Lower lobe of right lung (tissue), 2 donors: ENCODE measurements around the gene DPP9. TPM values are rescaled to one million over a fixed set of nuclear protein-coding genes. Genes with fewer than 3 reads are reported as not detected.

Experiments
- ATAC-seq, 2 donors: fragments of 200-7000 bp; cut with Tn5 transposase; one replicate each; pipeline ENCODE4 v1.9.1; 2020 to 2022; ENCODE audit warnings: mild to moderate bottlenecking in 2 of 2, moderate library complexity in 2 of 2
- DNase-seq: peaks from one replicate; pipeline ENCODE4 v3.0.0-alpha.2; 2020
- H3K27ac ChIP-seq: fragments of 200-600 bp; one replicate; pipeline ENCODE4 v1.8.0; 2022
- H3K27me3 ChIP-seq: fragments of 200-600 bp; one replicate; pipeline ENCODE4 v1.8.0; 2022; ENCODE audit warnings: low read depth
- H3K36me3 ChIP-seq: fragments of 200-600 bp; one replicate; pipeline ENCODE4 v1.8.0; 2022; ENCODE audit warnings: mild to moderate bottlenecking
- H3K4me1 ChIP-seq: fragments of 200-600 bp; one replicate; pipeline ENCODE4 v1.8.0; 2022
- H3K4me3 ChIP-seq: fragments of 200-600 bp; one replicate; pipeline ENCODE4 v1.8.0; 2022; ENCODE audit warnings: mild to moderate bottlenecking
- H3K9me3 ChIP-seq: fragments of 200-600 bp; one replicate; pipeline ENCODE4 v1.8.0; 2022
- CTCF ChIP-seq: fragments of 200-600 bp; IDR thresholded peaks from one replicate; pipeline ENCODE4 v1.8.0; 2022; ENCODE audit warnings: antibody characterized with exemption, mild to moderate bottlenecking
- intact Hi-C: fragments of 100-400 bp; cut with DNase I; formaldehyde crosslinking; loops from one replicate; pipeline ENCODE4 v1.11.0; 2022
- total RNA-seq: library from RNA; stranded (reverse); fragmentation: NEBNext Ultra II Directional; extraction: Animal tissue kit (Norgen Biotek cat#: 25700); gene quantifications from one replicate; pipeline ENCODE4 v1.2.1, GENCODE V29; 2021
- donor health status: DM: no; HTN: yes; CAD: no; lungs with severe emphysema.

Gene DPP9
- total RNA-seq, 1 donor from 2014 or later: 79.6 TPM

GRCh38 chr19:4694211-4694987, 29.2 kb downstream of the DPP9 start:
- Histone ChIP-seq H3K4me3 (no peak overlapping the region), H3K9me3 (no peaks in the 10 kb centered on the region), H3K27me3 (no peaks in the 10 kb centered on the region), H3K4me1 (peaks cover 7% of the 10 kb centered on the region), H3K27ac (no peak overlapping the region), H3K36me3 (peaks cover 94% of the 10 kb centered on the region)
- no peak for TF ChIP-seq CTCF
- intact Hi-C loops: no loop called here
- no peak for ATAC-seq
- no peak for DNase-seq

- Histone ChIP-seq H3K4me1 (peaks cover 7% of the 10 kb centered on the region), H3K9me3 (no peaks in the 10 kb centered on the region), H3K4me3 (no peak overlapping the region), H3K36me3 (peaks cover 97% of the 10 kb centered on the region), H3K27ac (no peak overlapping the region), H3K27me3 (no peaks in the 10 kb centered on the region)
- ATAC-seq: no peak
- intact Hi-C loops: no loop called here
- DNase-seq: no peak
- TF ChIP-seq CTCF: no peak
Observed at GRCh38 chr19:4693471-4694121, 30.0 kb downstream of the DPP9 start.

- ATAC-seq: no peak
- intact Hi-C loops: no loop called here
- Histone ChIP-seq H3K27me3 (no peaks in the 10 kb centered on the region), H3K4me3 (no peak overlapping the region), H3K27ac (no peak overlapping the region), H3K36me3 (peaks cover 97% of the 10 kb centered on the region), H3K9me3 (no peaks in the 10 kb centered on the region), H3K4me1 (peaks cover 7% of the 10 kb centered on the region)
- TF ChIP-seq CTCF: no peak
- no peak for DNase-seq
Observed at GRCh38 chr19:4693078-4693350, 30.6 kb downstream of the DPP9 start.

GRCh38 chr19:4692251-4693077, 31.2 kb downstream of the DPP9 start:
- DNase-seq (no peak), ATAC-seq (no peak)
- no peaks in the 10 kb centered on the region for H3K9me3 ChIP-seq
- peaks cover 97% of the 10 kb centered on the region for H3K36me3 ChIP-seq
- no peak overlapping the region for H3K27ac ChIP-seq
- no peak for TF ChIP-seq CTCF
- peaks cover 7% of the 10 kb centered on the region for H3K4me1 ChIP-seq
- intact Hi-C loops: no loop called here
- no peak overlapping the region for H3K4me3 ChIP-seq
- H3K27me3 ChIP-seq: no peaks in the 10 kb centered on the region

- ATAC-seq (peak; percentile 41 to 55), DNase-seq (peak; percentile 84)
Observed at GRCh38 chr19:4691373-4691772, 32.3 kb downstream of the DPP9 start.

More at GRCh38 chr19:4691373-4691772, 32.3 kb downstream of the DPP9 start:
- no peak for TF ChIP-seq CTCF
- H3K4me1 ChIP-seq: peaks cover 7% of the 10 kb centered on the region
- H3K27ac ChIP-seq: no peak overlapping the region
- H3K9me3 ChIP-seq: no peaks in the 10 kb centered on the region
- H3K4me3 ChIP-seq: no peak overlapping the region
- H3K36me3 ChIP-seq: peaks cover 97% of the 10 kb centered on the region
- H3K27me3 ChIP-seq: no peaks in the 10 kb centered on the region
- intact Hi-C loops: no loop called here
